Lung (tissue), 12 donors: ENCODE results near the gene PRDM5. TPM values are rescaled to one million over a fixed set of nuclear protein-coding genes. Genes with fewer than 3 reads are reported as not detected.

ENCODE experiments used
- ATAC-seq: fragments of 200-7000 bp; cut with Tn5 transposase; one replicate; pipeline ENCODE4 v1.9.1; 2020; ENCODE audit warnings: moderate number of reproducible peaks; ENCODE audit not compliant: insufficient read depth, low FRiP score
- DNase-seq, 3 donors: peaks; one replicate each; pipeline ENCODE4 v3.0.0-alpha.2; 2013 to 2017
- H3K27ac ChIP-seq, 2 donors: one replicate each; pipeline ENCODE4 v1.5.1; 2013; ENCODE audit warnings: mild to moderate bottlenecking in 2 of 2, moderate library complexity in 2 of 2, control low read depth in 1 of 2, inconsistent platforms in 1 of 2, low read depth in 1 of 2, low read length in 1 of 2
- H3K27me3 ChIP-seq, 3 donors: one replicate each; pipeline ENCODE4 v1.5.1; 2013; ENCODE audit warnings: low read length in 2 of 3; ENCODE audit not compliant: control insufficient read depth in 3 of 3, insufficient read depth in 3 of 3
- H3K36me3 ChIP-seq, 4 donors: one replicate each; pipeline ENCODE4 v1.5.1; 2013; ENCODE audit warnings: low read length in 4 of 4, mild to moderate bottlenecking in 1 of 4, moderate library complexity in 1 of 4; ENCODE audit not compliant: control insufficient read depth in 4 of 4, insufficient read depth in 4 of 4
- H3K4me1 ChIP-seq, 5 donors: one replicate each; pipeline ENCODE4 v1.5.1; 2013; ENCODE audit warnings: low read length in 5 of 5, mild to moderate bottlenecking in 2 of 5, moderate library complexity in 1 of 5; ENCODE audit not compliant: control insufficient read depth in 5 of 5, insufficient read depth in 5 of 5
- H3K4me3 ChIP-seq: one replicate; pipeline ENCODE4 v1.5.1; 2013; ENCODE audit warnings: mild to moderate bottlenecking, control low read depth, moderate library complexity
- H3K9ac ChIP-seq, 2 donors: one replicate each; pipeline ENCODE4 v1.5.1; 2013; ENCODE audit warnings: low read length in 2 of 2, control low read depth in 1 of 2; ENCODE audit not compliant: insufficient read depth in 1 of 2
- H3K9me3 ChIP-seq, 4 donors: one replicate each; pipeline ENCODE4 v1.5.1; 2013; ENCODE audit warnings: low read length in 3 of 4, mild to moderate bottlenecking in 1 of 4, moderate library complexity in 1 of 4; ENCODE audit not compliant: control insufficient read depth in 4 of 4, insufficient read depth in 3 of 4
- CTCF ChIP-seq: IDR thresholded peaks from 2 replicates; pipeline ENCODE4 v1.5.1; 2012; ENCODE audit warnings: mild to moderate bottlenecking; ENCODE audit errors: control extremely low read depth, extremely low read depth
- WGBS, 2 donors: extraction: QIAGEN DNeasy Blood & Tissue Kit; methylation state at CpG; one replicate each; pipeline ENCODE4 v1.1.7; 2013; 5-methylcytosine and 5-hydroxymethylcytosine counted together
- polyA plus RNA-seq, 2 donors: library from polyadenylated mRNA; stranded (reverse); fragments of 200-250 nt; gene quantifications; one replicate each; pipeline ENCODE4 v1.2.1, GENCODE V29; 2013
- total RNA-seq, 2 donors: library from RNA; depleted of rRNA in 1 of 2; stranded (reverse); fragments of >200 nt in 1 of 2; gene quantifications; one replicate each; pipeline ENCODE4 v1.2.1, GENCODE V29; 2014 to 2021
- donor health status: control.
- donor health status: control.
- donor health status: Bipolar disorder and iron deficiency.
- donor health status: healthy.
- donor health status: DM: yes; HTN: yes; CAD: no.

PRDM5 gene
- total and polyA plus RNA-seq, 4 donors: 3.0 to 57.6 (median 9.2) TPM

DNA sequence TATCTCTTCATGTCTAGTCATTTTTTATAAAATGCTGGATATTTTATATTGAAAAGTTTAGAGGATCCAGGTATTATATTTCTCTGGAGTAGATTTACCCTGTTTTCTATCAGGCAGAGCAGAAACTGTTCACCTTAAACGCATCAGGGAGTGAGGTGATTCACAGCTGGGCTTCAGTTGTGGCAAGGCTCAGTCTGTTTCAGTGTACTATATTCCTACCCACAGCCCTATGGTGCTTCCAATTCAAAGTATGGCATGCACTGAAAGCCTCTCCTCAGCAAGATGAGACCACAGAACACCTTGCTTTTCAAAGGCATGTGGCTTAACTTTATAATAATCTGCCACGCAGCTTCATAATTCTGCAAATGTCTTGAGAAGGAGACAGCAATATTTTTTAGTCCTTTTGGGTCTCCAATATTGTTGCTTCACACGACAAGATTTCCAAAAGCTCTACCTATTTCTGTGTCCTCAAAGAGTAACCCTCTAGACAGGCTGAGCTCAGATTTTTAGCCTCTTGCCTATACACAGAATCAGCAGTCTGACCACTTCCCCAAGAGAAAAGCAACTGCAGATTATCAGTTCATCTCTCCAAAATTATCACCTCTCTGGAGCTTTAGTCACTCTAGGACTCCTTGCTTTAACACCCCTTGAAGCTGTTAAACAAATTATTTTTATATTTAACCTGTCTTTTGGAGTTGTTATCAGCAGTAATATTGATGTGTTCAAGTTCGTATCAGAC lies 24.4 kb downstream of the PRDM5 start:
- no peak overlapping the region for H3K27ac ChIP-seq
- H3K4me3 ChIP-seq: no peak overlapping the region
- 95 to 96% methylated on average over 4 of the region's 4 CpGs for WGBS, 2 donors
- H3K36me3 ChIP-seq: peaks cover 0 to 8% (median 2%) of the 10 kb centered on the region in 4 donors
- DNase-seq: no peak
- H3K9ac ChIP-seq: no peak overlapping the region
- TF ChIP-seq CTCF: no peak
- ATAC-seq: no peak
- no peaks in the 10 kb centered on the region for H3K4me1 ChIP-seq
- no peaks in the 10 kb centered on the region for H3K9me3 ChIP-seq
- no peaks in the 10 kb centered on the region for H3K27me3 ChIP-seq

DNA sequence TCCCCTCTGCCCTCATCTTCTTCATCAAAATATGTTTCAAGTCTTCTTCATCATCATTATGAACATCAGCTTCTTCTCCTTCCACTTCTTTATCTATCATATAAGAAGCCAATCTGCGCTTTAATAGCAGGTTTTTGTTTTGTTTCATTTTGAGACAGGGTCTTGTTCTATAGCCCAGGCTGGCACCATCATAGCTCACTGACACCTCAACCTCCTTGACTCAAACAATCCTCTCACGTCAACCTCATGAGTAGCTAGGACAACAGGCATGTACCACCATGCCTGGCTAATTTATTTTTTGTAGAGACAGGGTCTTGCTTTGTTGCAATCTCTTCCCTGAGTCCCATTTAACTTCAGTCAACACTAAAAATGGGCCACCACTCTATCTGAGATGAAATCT lies 27.0 kb downstream of the PRDM5 start:
- Histone ChIP-seq H3K36me3 (peaks cover 0 to 12% (median 3%) of the 10 kb centered on the region in 4 donors), H3K27me3 (no peaks in the 10 kb centered on the region), H3K4me3 (no peak overlapping the region), H3K9me3 (peaks cover 0 to 6% (median 3%) of the 10 kb centered on the region in 4 donors), H3K4me1 (no peaks in the 10 kb centered on the region), H3K9ac (no peak overlapping the region), H3K27ac (no peak overlapping the region)
- WGBS, 2 donors: 88 to 92% methylated on average over 2 of the region's 2 CpGs
- ATAC-seq: no peak
- no peak for DNase-seq
- no peak for TF ChIP-seq CTCF

- Histone ChIP-seq H3K36me3 (peaks cover 0 to 12% (median 3%) of the 10 kb centered on the region in 4 donors), H3K9ac (no peak overlapping the region), H3K9me3 (peaks cover 2 to 6% (median 4%) of the 10 kb centered on the region in 4 donors), H3K27me3 (no peaks in the 10 kb centered on the region), H3K4me1 (no peaks in the 10 kb centered on the region), H3K27ac (no peak overlapping the region), H3K4me3 (no peak overlapping the region)
- ATAC-seq (no peak), DNase-seq (no peak)
- WGBS, 2 donors: 97 to 98% methylated on average over 2 of the region's 2 CpGs
- no peak for TF ChIP-seq CTCF
Measured at GRCh38 chr4:120893314-120893713, 29.2 kb downstream of the PRDM5 start.
